ENCODE results near the gene CACNA1C. TPM values are rescaled to one million over a fixed set of nuclear protein-coding genes. Genes with fewer than 3 reads are reported as not detected.

CACNA1C gene
- total and polyA plus RNA-seq, 2 of the 4 experiments (the other 2 are of a cell fraction), result 1.6 to 2.6 TPM

- Histone ChIP-seq H4K91ac (ENCODE audit: insufficient read depth, low read depth, low read length) (no peak overlapping the region), H3K14ac (replicated peaks; ENCODE audit: low read depth, low read length) (no peak overlapping the region), H3K9me3 (ENCODE audit: control insufficient read depth, insufficient read depth, low read length) (no peaks in the 10 kb centered on the region), H2BK5ac (ENCODE audit: low read depth, low read length, poor library complexity, severe bottlenecking) (no peak overlapping the region), H3K9ac (ENCODE audit: low read depth, low read length) (no peak overlapping the region), H2AK5ac (ENCODE audit: low read depth, low read length) (no peak overlapping the region), H3K79me1 (ENCODE audit: low read depth in 1 of 2, low read length in 2 of 2) (0 out of 4 replicates have a peak, but pooled peaks cover 0 to 3% of the 10 kb centered on the region in 2 experiments), H3K4me1 (ENCODE audit: control insufficient read depth, insufficient read depth, low read length) (peaks cover 9% of the 10 kb centered on the region; the same call in 1 of the 2 replicates), H3K56ac (ENCODE audit: extremely low read depth, insufficient read depth, low read length) (no peak overlapping the region), H3K27ac (ENCODE audit: insufficient read depth, low read length) (no peak overlapping the region), H3K23ac (ENCODE audit: low read depth, low read length) (no peak overlapping the region), H3K9me1 (ENCODE audit: insufficient read depth, low read length) (no peaks in the 10 kb centered on the region), H2BK120ac (ENCODE audit: low read depth, low read length) (no peak overlapping the region), H3K4me2 (ENCODE audit: low read depth, low read length) (no peak overlapping the region), H3K36me3 (ENCODE audit: control insufficient read depth, insufficient read depth, low read length) (no peaks in the 10 kb centered on the region), H3K4me3 (ENCODE audit: insufficient read depth, low read depth, low read length) (no peak overlapping the region), H2BK20ac (ENCODE audit: low read depth, low read length) (no peak overlapping the region), H3K18ac (ENCODE audit: low read depth, low read length) (no peak overlapping the region), H4K5ac (ENCODE audit: low read depth, low read length) (no peak overlapping the region), H2BK15ac (ENCODE audit: low read depth, low read length) (no peak overlapping the region), H2AK9ac (replicated peaks; ENCODE audit: low read depth, low read length, poor library complexity) (no peak overlapping the region), H4K8ac (ENCODE audit: low read depth in 2 of 2, low read length in 2 of 2) (no peak overlapping the region), H3K4ac (ENCODE audit: low read depth, low read length) (no peak overlapping the region), H3K27me3 (ENCODE audit: control insufficient read depth, insufficient read depth, low read length) (no peaks in the 10 kb centered on the region), H4K20me1 (ENCODE audit: insufficient read depth, low read length) (no peaks in the 10 kb centered on the region), H2AFZ (replicated peaks; ENCODE audit: low read length, poor library complexity) (no peak overlapping the region)
- peak; percentile 36; the same call in 1 of the 2 replicates for ATAC-seq (ENCODE audit: low read depth)
- dilution Hi-C loops (cut with HindIII; ENCODE audit: low sequenced_read_pairs, unreplicated experiment), result no loop called here
- no TSS peak for BruUV-seq (replicated peaks)
- ChIA-PET CTCF (no interaction called here), POLR2A (ENCODE audit: unreplicated experiment) (no interaction called here)
- in situ Hi-C loops (cut with MboI; ENCODE audit: low sequenced_read_pairs), result no loop called here
- peak; percentile 58 for DNase-seq
- WGBS, 2 experiments (ENCODE audit: extremely low coverage in 2 of 2, insufficient read length in 1 of 2), result 89% methylated on average over 4 of the region's 12 CpGs; no CpG with 5 or more reads in 1 of the 2 experiments
- intact Hi-C loops (cut with micrococcal nuclease), result loop anchor here (5.0 kb wide), 1 partner anchor 40 kb away; no protein-coding TSS in a partner anchor
- no peak for TF ChIP-seq SMC3 (IDR thresholded peaks at IDR 0.05; ENCODE audit: low read depth, low read length)
- no peak for TF ChIP-seq CEBPB (IDR thresholded peaks at IDR 0.05; ENCODE audit: low read depth, low read length)
- TF ChIP-seq RAD21 (IDR thresholded peaks at IDR 0.05; ENCODE audit: low read length), result no peak
- TF ChIP-seq FOS (IDR thresholded peaks at IDR 0.05; ENCODE audit: low read depth, low read length), result 0 out of 2 replicates have a peak, but pooled peaks have one; percentile 3
- no peak for TF ChIP-seq ELK1 (IDR thresholded peaks at IDR 0.05; ENCODE audit: borderline replicate concordance, low read depth, low read length)
- no peak for TF ChIP-seq MXI1 (IDR thresholded peaks at IDR 0.05; ENCODE audit: borderline replicate concordance, low read depth, low read length)
- TF ChIP-seq USF2 (IDR thresholded peaks at IDR 0.05; ENCODE audit: low read depth, low read length), result no peak
- no peak for TF ChIP-seq CHD1 (IDR thresholded peaks at IDR 0.05; ENCODE audit: low read depth, low read length)
- no peak for TF ChIP-seq NFE2L2 (IDR thresholded peaks at IDR 0.05; ENCODE audit: low read depth, low read length)
These were observed 334.5 kb downstream of the CACNA1C start for GRCh38 chr12:2387103-2387834.

All from IMR-90 (cell line).